ENCODE results near the gene UBE2L5. TPM values are rescaled to one million over a fixed set of nuclear protein-coding genes. Genes with fewer than 3 reads are reported as not detected.

The UBE2L5 gene
- total RNA-seq = not detected in 2 replicates

- peak; percentile 72 to 87 for DNase-seq (ENCODE audit: low read depth in 2 of 2)
Measured at GRCh38 chr13:30422054-30422839, at the start of gene UBE2L5. TSS of gene UBE2L5 (plus strand) at chr13:30422493. CDS start at chr13:30427991, 5,498 bp downstream.

GRCh38 chr13:30373727-30374126 is 48.6 kb upstream of the UBE2L5 start:
- DNase-seq (ENCODE audit: low read depth in 2 of 2) = no peak

GRCh38 chr13:30375265-30375835 is 46.9 kb upstream of the UBE2L5 start:
- DNase-seq (ENCODE audit: low read depth in 2 of 2) = no peak

- peak in 1 of 2 donors; percentile 16 for DNase-seq (ENCODE audit: low read depth in 2 of 2)
Measured at GRCh38 chr13:30376426-30377311, 45.6 kb upstream of the UBE2L5 start.

GRCh38 chr13:30377312-30377685 is 45.0 kb upstream of the UBE2L5 start:
- no peak for DNase-seq (ENCODE audit: low read depth in 2 of 2)

- no peak for DNase-seq (ENCODE audit: low read depth in 2 of 2)
Measured at GRCh38 chr13:30378191-30378590, 44.1 kb upstream of the UBE2L5 start.

GRCh38 chr13:30381049-30381448 is 41.2 kb upstream of the UBE2L5 start:
- DNase-seq (ENCODE audit: low read depth in 2 of 2) = no peak

GRCh38 chr13:30382836-30383525 is 39.3 kb upstream of the UBE2L5 start:
- DNase-seq (ENCODE audit: low read depth in 2 of 2) = no peak

- peak in 1 of 2 donors; percentile 75 for DNase-seq (ENCODE audit: low read depth in 2 of 2)
Measured at GRCh38 chr13:30388406-30389283, 33.6 kb upstream of the UBE2L5 start.

- DNase-seq (ENCODE audit: low read depth in 2 of 2) = no peak
Measured at GRCh38 chr13:30391956-30392680, 30.2 kb upstream of the UBE2L5 start.

- no peak for DNase-seq (ENCODE audit: low read depth in 2 of 2)
Measured at GRCh38 chr13:30392681-30393045, 29.6 kb upstream of the UBE2L5 start.

- peak; percentile 8 to 15 for DNase-seq (ENCODE audit: low read depth in 2 of 2)
Measured at GRCh38 chr13:30394751-30395191, 27.5 kb upstream of the UBE2L5 start.

- peak; percentile 80 to 87 for DNase-seq (ENCODE audit: low read depth in 2 of 2)
Measured at GRCh38 chr13:30395192-30396158, 26.8 kb upstream of the UBE2L5 start.

GRCh38 chr13:30396434-30397075 is 25.7 kb upstream of the UBE2L5 start:
- no peak for DNase-seq (ENCODE audit: low read depth in 2 of 2)

GRCh38 chr13:30398601-30399072 is 23.7 kb upstream of the UBE2L5 start:
- peak in 1 of 2 donors; percentile 25 for DNase-seq (ENCODE audit: low read depth in 2 of 2)

- no peak for DNase-seq (ENCODE audit: low read depth in 2 of 2)
Measured at GRCh38 chr13:30400376-30400775, 21.9 kb upstream of the UBE2L5 start.

GRCh38 chr13:30401347-30401746 is 20.9 kb upstream of the UBE2L5 start:
- DNase-seq (ENCODE audit: low read depth in 2 of 2) = no peak

GRCh38 chr13:30403456-30403855 is 18.8 kb upstream of the UBE2L5 start:
- no peak for DNase-seq (ENCODE audit: low read depth in 2 of 2)

Data from lung microvascular endothelial cell (primary cell).